Natural killer cell (primary cell): ENCODE results near the gene MRPS18A. TPM values are rescaled to one million over a fixed set of nuclear protein-coding genes. Genes with fewer than 3 reads are reported as not detected.

Source experiments
- ATAC-seq, 3 donors: fragments of 150-1000 bp in 2 of 3; fragments of 200-7000 bp in 1 of 3; cut with Tn5 transposase; 1 replicate in 1 of 3; 2 replicates in 2 of 3; pipeline ENCODE4 v1.10.0; 2021; ENCODE audit warnings: mild to moderate bottlenecking in 2 of 3, moderate library complexity in 2 of 3
- DNase-seq, 2 donors: peaks; one replicate each; pipeline versions ENCODE4 v3.0.0 to v3.0.0-alpha.2; 2013 to 2021; ENCODE audit warnings: mixed read lengths in 1 of 2
- H3K27ac ChIP-seq: one replicate; pipeline ENCODE4 v1.5.1; 2013; ENCODE audit warnings: mild to moderate bottlenecking, low read length
- H3K27me3 ChIP-seq: one replicate; pipeline ENCODE4 v1.6.1; 2013; ENCODE audit warnings: low read length; ENCODE audit not compliant: control insufficient read depth, insufficient read depth
- H3K36me3 ChIP-seq: one replicate; pipeline ENCODE4 v1.6.1; 2013; ENCODE audit warnings: low read length; ENCODE audit not compliant: control insufficient read depth, insufficient read depth
- H3K4me1 ChIP-seq: one replicate; pipeline ENCODE4 v1.6.1; 2013; ENCODE audit warnings: low read length; ENCODE audit not compliant: control insufficient read depth, insufficient read depth
- H3K4me3 ChIP-seq: one replicate; pipeline ENCODE4 v1.5.1; 2013; ENCODE audit warnings: low read length
- H3K9me3 ChIP-seq: one replicate; pipeline ENCODE4 v1.6.1; 2013; ENCODE audit warnings: low read length; ENCODE audit not compliant: control insufficient read depth, insufficient read depth
- H3K27ac Mint-ChIP-seq, 2 donors: one replicate each; pipeline ENCODE4 v1.8.0; 2022; ENCODE audit warnings: mild to moderate bottlenecking in 2 of 2, mixed read lengths in 2 of 2, moderate library complexity in 1 of 2
- H3K27me3 Mint-ChIP-seq, 2 donors: one replicate each; pipeline ENCODE4 v1.8.0; 2022; ENCODE audit warnings: low read depth in 2 of 2, mixed read lengths in 2 of 2
- H3K36me3 Mint-ChIP-seq: one replicate; pipeline ENCODE4 v1.8.0; 2022; ENCODE audit warnings: mixed read lengths
- H3K4me1 Mint-ChIP-seq, 2 donors: one replicate each; pipeline ENCODE4 v1.8.0; 2022; ENCODE audit warnings: mixed read lengths in 2 of 2
- H3K4me3 Mint-ChIP-seq: one replicate; pipeline ENCODE4 v1.8.0; 2022; ENCODE audit warnings: mild to moderate bottlenecking, moderate library complexity, mixed read lengths
- H3K9me3 Mint-ChIP-seq, 2 donors: one replicate each; pipeline ENCODE4 v1.8.0; 2022; ENCODE audit warnings: mixed read lengths in 2 of 2
- WGBS: methylation state at CpG from one replicate; pipeline ENCODE4 v1.1.7; 2013; ENCODE audit warnings: missing lambda C conversion rate; ENCODE audit not compliant: insufficient coverage; 5-methylcytosine and 5-hydroxymethylcytosine counted together
- intact Hi-C: fragments of 100-400 bp; cut with micrococcal nuclease; formaldehyde crosslinking; loops from one replicate; pipeline ENCODE4 v1.14.2; 2022
- total RNA-seq, 4 donors: library from RNA; stranded (reverse); fragments of 120-200 nt in 1 of 4; gene quantifications; one replicate each; pipeline versions ENCODE4 v1.2.3 to v1.2.4, GENCODE V29; 2013 to 2022
- TF ChIP-seq, protein P1 (sequence below): fragments of 200-600 bp; IDR thresholded peaks from one replicate; pipeline ENCODE4 v1.8.0; 2022; ENCODE audit warnings: antibody characterized with exemption

The MRPS18A gene
- total RNA-seq, 3 donors from 2014 or later (not counting 1 experiment from before 2014, with no cell fraction given): 29.0 to 39.8 (median 33.1) TPM

GRCh38 chr6:43699564-43700186 is 12.1 kb upstream of the MRPS18A start:
- 78% methylated on average over 7 of the region's 7 CpGs for WGBS
- intact Hi-C loops: no loop called here
- no peak overlapping the region for H3K4me3 ChIP-seq
- H3K36me3 Mint-ChIP-seq: no peaks in the 10 kb centered on the region
- no peak overlapping the region for H3K4me3 Mint-ChIP-seq
- no peaks in the 10 kb centered on the region for H3K36me3 ChIP-seq
- no peak overlapping the region for H3K27ac Mint-ChIP-seq
- no peak for ATAC-seq
- no peaks in the 10 kb centered on the region for H3K27me3 ChIP-seq
- H3K4me1 Mint-ChIP-seq: no peaks in the 10 kb centered on the region
- H3K9me3 Mint-ChIP-seq: no peaks in the 10 kb centered on the region
- no peaks in the 10 kb centered on the region for H3K9me3 ChIP-seq
- H3K27me3 Mint-ChIP-seq: peaks cover 18 to 41% of the 10 kb centered on the region in 2 donors
- no peak for DNase-seq
- TF ChIP-seq, protein P1, sequence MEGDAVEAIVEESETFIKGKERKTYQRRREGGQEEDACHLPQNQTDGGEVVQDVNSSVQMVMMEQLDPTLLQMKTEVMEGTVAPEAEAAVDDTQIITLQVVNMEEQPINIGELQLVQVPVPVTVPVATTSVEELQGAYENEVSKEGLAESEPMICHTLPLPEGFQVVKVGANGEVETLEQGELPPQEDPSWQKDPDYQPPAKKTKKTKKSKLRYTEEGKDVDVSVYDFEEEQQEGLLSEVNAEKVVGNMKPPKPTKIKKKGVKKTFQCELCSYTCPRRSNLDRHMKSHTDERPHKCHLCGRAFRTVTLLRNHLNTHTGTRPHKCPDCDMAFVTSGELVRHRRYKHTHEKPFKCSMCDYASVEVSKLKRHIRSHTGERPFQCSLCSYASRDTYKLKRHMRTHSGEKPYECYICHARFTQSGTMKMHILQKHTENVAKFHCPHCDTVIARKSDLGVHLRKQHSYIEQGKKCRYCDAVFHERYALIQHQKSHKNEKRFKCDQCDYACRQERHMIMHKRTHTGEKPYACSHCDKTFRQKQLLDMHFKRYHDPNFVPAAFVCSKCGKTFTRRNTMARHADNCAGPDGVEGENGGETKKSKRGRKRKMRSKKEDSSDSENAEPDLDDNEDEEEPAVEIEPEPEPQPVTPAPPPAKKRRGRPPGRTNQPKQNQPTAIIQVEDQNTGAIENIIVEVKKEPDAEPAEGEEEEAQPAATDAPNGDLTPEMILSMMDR: no peak
- H3K4me1 ChIP-seq: no peaks in the 10 kb centered on the region
- H3K27ac ChIP-seq: no peak overlapping the region

GRCh38 chr6:43698584-43699349 is 11.2 kb upstream of the MRPS18A start:
- no peaks in the 10 kb centered on the region for H3K9me3 ChIP-seq
- no peaks in the 10 kb centered on the region for H3K9me3 Mint-ChIP-seq
- H3K4me1 Mint-ChIP-seq: no peaks in the 10 kb centered on the region
- DNase-seq: no peak
- ATAC-seq: no peak
- no peaks in the 10 kb centered on the region for H3K36me3 ChIP-seq
- H3K27ac Mint-ChIP-seq: no peak overlapping the region
- no peaks in the 10 kb centered on the region for H3K36me3 Mint-ChIP-seq
- no peak overlapping the region for H3K27ac ChIP-seq
- no peak overlapping the region for H3K4me3 ChIP-seq
- TF ChIP-seq, protein P1: no peak
- 75% methylated on average over 8 of the region's 8 CpGs for WGBS
- intact Hi-C loops: no loop called here
- H3K4me1 ChIP-seq: no peaks in the 10 kb centered on the region
- no peak overlapping the region for H3K4me3 Mint-ChIP-seq
- peaks cover 21 to 38% of the 10 kb centered on the region in 2 donors for H3K27me3 Mint-ChIP-seq
- H3K27me3 ChIP-seq: no peaks in the 10 kb centered on the region

GRCh38 chr6:43697421-43697820 is 9.8 kb upstream of the MRPS18A start:
- Histone ChIP-seq H3K9me3 (no peaks in the 10 kb centered on the region), H3K36me3 (no peaks in the 10 kb centered on the region), H3K27me3 (no peaks in the 10 kb centered on the region), H3K27ac (no peak overlapping the region), H3K4me1 (no peaks in the 10 kb centered on the region), H3K4me3 (no peak overlapping the region)
- Mint-ChIP-seq H3K27ac (no peak overlapping the region), H3K27me3 (peaks cover 21 to 32% of the 10 kb centered on the region in 2 donors), H3K36me3 (no peaks in the 10 kb centered on the region), H3K4me3 (no peak overlapping the region), H3K9me3 (no peaks in the 10 kb centered on the region), H3K4me1 (no peaks in the 10 kb centered on the region)
- ATAC-seq (no peak), DNase-seq (no peak)
- WGBS: 84% methylated on average over 3 of the region's 3 CpGs
- intact Hi-C loops: no loop called here
- TF ChIP-seq, protein P1: no peak
